SU-DHL-6 (cell line): ENCODE data around the gene DSG4.

Experiments
- CTCF ChIP-seq: fragments of 200-600 bp; sonication (generic); IDR thresholded peaks from one replicate; pipeline ENCODE4 v1.5.1; 2017; ENCODE audit warnings: antibody characterized with exemption, mild to moderate bottlenecking, low read length, moderate library complexity; ENCODE audit not compliant: insufficient read depth, poor library complexity, severe bottlenecking
- EZH2phosphoT487 ChIP-seq: fragments of 200-600 bp; sonication (generic), shearing (Covaris generic); conservative IDR thresholded peaks from 2 replicates; pipeline ENCODE4 v1.6.1; 2018; ENCODE audit warnings: mild to moderate bottlenecking, antibody characterized with exemption, low read length, moderate library complexity, mixed read lengths

GRCh38 chr18:31373641-31374040, 2.9 kb upstream of the DSG4 start:
- no peak for TF ChIP-seq CTCF
- TF ChIP-seq EZH2phosphoT487: no peak
